Measurements from ENCODE around the gene MAP3K5.

DNA sequence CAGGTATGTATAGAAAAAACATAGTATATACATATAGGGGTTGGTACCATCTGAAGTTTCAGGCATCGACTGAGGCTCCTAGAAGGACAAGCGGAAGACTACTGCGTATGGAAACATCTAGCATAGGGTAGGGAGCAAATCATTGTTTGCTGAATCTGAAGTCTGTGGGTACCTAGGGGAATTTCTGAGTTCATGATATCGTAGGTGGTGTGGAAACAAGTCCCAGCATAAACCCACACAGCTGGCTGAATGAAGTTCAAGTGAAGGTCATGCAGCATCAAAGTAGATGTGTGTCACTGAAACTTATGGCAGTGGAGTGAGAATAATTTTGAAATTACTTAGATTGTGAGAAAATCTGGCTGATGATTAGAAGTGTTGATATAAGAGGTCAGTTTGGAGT is 281.5 kb downstream of the MAP3K5 start:
- TF ChIP-seq CTCF (IDR thresholded peaks at IDR 0.05): no peak
- TF ChIP-seq POLR2A (IDR thresholded peaks at IDR 0.05): no peak
- TF ChIP-seq EP300 (IDR thresholded peaks at IDR 0.05): no peak
- TF ChIP-seq POLR2AphosphoS5 (IDR thresholded peaks at IDR 0.05): no peak
